ENCODE measurements around the gene KIF3A.
A peak's percentile ranks its signal among the peaks of the same experiment; 100 is the strongest.

KIF3A gene

DNA sequence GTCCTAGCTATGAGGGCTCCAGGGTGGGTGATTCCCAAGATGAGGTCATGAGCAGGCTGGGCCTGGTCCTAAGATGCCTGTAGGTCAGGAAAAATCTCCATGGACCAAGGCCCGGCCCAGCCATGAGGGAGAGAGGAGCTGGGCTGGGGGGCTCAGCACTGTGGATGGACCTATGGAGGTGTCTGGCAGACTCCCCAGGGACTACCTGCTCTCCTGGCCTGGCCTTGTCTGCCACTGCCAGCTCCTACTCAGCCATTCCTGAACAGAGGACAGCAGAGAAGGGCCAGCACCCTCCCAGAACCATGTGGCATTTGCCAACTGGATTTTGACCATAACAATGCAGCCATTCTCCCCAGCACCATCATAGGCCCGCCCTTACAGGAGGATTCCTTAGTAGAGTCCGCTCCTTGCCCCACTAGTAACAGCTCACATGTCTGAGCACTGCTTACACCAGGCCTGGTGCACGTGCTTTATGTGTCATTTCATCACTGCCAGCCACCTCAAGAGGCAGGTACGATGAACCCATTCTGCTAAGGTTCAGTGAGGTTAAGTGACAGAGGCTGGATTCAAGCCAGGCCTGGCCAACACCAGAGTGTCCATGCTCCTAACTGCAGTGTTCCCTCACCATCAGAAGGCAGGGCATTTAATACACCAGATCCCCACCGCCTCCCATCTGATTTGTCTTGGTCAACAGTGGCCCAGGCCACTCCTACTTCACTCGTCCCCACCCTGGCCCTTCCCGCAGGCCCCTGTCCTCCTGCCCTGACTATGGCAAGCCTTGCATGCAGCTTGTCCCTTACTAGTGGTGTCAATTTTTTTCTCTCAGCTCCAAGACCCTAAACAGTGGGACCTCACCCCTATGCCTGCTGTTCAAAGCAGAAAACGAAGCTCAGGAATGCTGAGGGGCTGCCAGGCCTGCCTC is 78.7 kb downstream of the KIF3A start:
- TF ChIP-seq, protein P1, sequence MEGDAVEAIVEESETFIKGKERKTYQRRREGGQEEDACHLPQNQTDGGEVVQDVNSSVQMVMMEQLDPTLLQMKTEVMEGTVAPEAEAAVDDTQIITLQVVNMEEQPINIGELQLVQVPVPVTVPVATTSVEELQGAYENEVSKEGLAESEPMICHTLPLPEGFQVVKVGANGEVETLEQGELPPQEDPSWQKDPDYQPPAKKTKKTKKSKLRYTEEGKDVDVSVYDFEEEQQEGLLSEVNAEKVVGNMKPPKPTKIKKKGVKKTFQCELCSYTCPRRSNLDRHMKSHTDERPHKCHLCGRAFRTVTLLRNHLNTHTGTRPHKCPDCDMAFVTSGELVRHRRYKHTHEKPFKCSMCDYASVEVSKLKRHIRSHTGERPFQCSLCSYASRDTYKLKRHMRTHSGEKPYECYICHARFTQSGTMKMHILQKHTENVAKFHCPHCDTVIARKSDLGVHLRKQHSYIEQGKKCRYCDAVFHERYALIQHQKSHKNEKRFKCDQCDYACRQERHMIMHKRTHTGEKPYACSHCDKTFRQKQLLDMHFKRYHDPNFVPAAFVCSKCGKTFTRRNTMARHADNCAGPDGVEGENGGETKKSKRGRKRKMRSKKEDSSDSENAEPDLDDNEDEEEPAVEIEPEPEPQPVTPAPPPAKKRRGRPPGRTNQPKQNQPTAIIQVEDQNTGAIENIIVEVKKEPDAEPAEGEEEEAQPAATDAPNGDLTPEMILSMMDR (conservative IDR thresholded peaks at IDR 0.05; ENCODE audit: low read depth, low read length), result no peak
- no peak overlapping the region for H3K4me3 ChIP-seq (ENCODE audit: low read depth, low read length)
- DNase-seq (ENCODE audit: low read depth), result no peak

DNA sequence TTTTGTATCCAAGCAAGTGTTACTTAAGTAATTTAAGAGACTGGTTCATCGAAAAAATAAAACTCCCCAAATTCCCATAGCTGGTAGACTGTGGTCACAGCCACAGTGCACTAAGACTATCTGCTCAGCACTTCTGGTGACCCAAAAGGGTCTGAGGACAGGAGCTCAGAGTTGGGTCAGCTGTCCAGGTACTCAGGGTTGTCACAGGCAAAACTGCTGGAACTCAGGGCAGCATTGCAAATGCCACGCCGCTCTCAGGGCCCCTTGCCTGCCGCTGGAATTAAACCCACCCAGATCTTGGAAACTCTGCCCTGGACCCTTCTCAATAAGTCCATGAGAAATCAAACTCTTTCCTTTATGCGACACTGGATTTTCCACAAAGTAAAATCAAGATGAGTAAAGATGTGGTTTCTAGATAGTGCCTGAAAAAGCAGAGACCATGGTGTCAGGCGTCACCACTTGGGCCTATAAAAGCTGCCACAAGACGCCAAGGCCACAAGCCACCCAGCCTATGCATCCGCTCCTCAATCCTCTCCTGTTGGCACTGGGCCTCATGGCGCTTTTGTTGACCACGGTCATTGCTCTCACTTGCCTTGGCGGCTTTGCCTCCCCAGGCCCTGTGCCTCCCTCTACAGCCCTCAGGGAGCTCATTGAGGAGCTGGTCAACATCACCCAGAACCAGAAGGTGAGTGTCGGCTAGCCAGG is 79.5 kb downstream of the KIF3A start, which contains the start of gene IL13:
Gene IL13, plus strand, starts transcription at position 498 of the 705 bp plus-strand sequence. Its CDS starts 14 bp downstream, at position 512.
- no peak for DNase-seq (ENCODE audit: low read depth)
- H3K4me3 ChIP-seq (ENCODE audit: low read depth, low read length), result no peak within 1 kb of the TSS
- TF ChIP-seq, protein P1 (conservative IDR thresholded peaks at IDR 0.05; ENCODE audit: low read depth, low read length), result no peak

DNA sequence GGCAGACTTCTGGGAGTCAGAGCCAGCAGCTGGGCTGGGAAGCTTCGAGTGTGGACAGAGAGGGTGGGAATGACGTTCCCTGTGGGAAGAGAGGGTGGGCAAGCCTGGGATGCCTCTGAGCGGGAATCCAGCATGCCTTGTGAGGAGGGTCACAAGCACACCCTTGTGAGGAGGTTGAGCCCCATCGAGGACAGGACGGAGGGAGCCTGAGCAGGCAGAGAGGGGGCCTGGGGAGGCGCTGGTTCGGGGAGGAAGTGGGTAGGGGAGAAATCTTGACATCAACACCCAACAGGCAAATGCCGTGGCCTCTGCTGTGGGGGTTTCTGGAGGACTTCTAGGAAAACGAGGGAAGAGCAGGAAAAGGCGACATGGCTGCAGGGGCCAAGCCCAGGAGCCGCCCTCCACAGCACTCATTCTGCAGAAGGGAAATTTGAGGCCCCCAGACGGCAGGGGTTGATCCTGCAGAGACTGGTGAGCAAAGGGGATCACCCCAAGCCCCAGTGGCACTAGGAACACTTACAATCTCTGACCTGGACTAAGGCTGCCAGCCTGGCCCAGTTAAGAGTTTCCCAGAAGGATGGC is 80.5 kb downstream of the KIF3A start:
- no peak overlapping the region for H3K4me3 ChIP-seq (ENCODE audit: low read depth, low read length)
- no peak for DNase-seq (ENCODE audit: low read depth)
- TF ChIP-seq, protein P1 (conservative IDR thresholded peaks at IDR 0.05; ENCODE audit: low read depth, low read length), result no peak

DNA sequence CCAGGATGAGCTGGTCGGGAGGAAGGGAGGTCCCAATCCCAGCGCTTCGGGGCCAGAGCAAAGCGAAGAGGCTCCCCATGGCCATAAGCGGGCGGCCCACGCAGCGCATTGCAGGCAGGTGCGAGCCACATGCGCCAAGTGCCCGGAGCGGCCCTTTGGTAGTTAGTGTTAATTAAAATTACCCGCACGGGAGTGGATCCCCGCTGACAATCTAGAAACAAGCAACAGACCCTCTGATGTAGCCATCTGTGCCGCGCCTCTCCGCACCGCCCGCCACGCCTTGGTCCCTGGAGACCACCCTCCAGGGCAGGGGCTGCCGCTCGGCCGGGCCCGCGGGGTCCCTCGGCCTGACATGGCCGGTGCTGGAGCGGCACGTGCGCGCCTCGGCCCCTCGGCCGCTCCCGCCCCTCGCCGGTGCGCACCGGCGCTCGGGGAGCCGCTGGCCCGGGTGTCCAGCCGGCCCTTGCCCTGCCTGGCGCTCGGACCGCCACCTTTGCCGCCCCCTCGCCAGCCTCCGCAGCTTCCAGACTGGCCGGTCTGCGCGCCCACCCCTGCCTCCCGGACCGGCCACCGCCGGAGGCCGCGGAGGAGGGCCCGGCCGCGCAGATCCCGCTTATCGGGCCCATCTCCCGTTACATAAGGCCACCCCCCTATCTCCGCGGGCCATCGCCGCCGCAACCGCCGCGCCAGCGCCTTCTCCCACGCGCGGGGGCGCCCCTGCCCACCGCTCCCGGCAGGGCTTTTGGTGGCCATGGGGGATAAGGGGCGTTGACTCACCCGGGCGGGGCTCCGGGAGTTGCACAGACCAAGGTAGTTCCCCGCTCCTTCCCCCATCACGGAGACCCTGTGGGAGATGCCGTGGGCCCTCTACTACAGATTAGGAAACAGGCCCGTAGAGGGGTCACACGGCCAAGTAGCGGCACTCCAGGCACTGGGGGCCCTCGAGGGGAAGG is 81.2 kb downstream of the KIF3A start:
- no peak for DNase-seq (ENCODE audit: low read depth)
- H3K4me3 ChIP-seq (ENCODE audit: low read depth, low read length), result peak overlapping the region; percentile 46
- TF ChIP-seq, protein P1 (conservative IDR thresholded peaks at IDR 0.05; ENCODE audit: low read depth, low read length), result no peak

DNA sequence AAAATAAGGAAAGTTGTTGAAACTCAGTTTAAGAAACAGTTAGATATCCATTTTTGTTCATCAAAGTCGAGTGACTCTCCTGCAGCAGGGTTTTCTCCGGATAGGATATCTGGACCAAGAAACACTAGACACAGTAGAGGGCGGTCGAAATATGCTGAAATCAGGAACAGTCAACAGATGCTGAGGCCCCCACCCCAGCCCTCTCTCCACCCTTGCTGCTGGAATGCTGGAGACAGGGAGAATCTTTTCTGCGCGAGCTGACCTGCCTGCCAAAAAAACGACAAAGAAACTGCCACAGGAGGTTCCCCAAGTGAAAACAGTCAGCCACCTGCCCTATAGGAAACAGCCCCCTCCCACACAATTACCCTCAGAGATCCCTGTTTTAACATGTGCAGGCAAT is 83.6 kb downstream of the KIF3A start:
- TF ChIP-seq, protein P1 (conservative IDR thresholded peaks at IDR 0.05; ENCODE audit: low read depth, low read length), result peak; percentile 18
- no peak overlapping the region for H3K4me3 ChIP-seq (ENCODE audit: low read depth, low read length)
- DNase-seq (ENCODE audit: low read depth), result peak; percentile 16

DNA sequence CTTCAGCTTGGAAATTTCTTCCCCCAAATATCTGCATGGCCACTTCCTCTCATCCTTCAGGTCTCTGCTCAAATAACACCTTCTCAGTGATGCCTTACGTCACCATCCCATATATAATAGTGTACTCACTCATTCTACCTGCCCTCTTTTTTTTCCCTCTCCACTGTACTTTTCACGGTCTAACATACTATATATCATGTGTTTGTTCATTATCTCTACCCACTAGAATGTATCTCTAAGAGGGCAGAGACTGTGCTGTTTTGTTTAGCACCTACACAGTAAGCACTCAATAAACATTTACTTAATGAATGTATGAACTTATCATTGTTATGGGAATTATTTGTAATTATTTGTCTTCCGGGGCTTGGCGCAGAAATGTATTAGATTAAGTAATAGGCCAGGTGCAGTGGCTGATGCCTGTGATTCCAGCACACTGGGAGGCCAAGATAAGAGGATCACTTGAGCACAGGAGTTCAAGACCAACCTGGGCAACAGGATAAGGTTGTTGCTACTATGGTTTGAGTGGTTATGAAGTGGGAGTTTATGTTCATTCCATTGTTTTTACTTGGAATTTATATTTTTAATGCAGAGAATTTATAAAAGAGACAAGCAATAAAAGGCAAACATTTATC is 85.4 kb downstream of the KIF3A start:
- DNase-seq (ENCODE audit: low read depth), result no peak
- no peak overlapping the region for H3K4me3 ChIP-seq (ENCODE audit: low read depth, low read length)
- TF ChIP-seq, protein P1 (conservative IDR thresholded peaks at IDR 0.05; ENCODE audit: low read depth, low read length), result no peak
